ENCODE measurements around the gene POLR2A.

The POLR2A gene

DNA sequence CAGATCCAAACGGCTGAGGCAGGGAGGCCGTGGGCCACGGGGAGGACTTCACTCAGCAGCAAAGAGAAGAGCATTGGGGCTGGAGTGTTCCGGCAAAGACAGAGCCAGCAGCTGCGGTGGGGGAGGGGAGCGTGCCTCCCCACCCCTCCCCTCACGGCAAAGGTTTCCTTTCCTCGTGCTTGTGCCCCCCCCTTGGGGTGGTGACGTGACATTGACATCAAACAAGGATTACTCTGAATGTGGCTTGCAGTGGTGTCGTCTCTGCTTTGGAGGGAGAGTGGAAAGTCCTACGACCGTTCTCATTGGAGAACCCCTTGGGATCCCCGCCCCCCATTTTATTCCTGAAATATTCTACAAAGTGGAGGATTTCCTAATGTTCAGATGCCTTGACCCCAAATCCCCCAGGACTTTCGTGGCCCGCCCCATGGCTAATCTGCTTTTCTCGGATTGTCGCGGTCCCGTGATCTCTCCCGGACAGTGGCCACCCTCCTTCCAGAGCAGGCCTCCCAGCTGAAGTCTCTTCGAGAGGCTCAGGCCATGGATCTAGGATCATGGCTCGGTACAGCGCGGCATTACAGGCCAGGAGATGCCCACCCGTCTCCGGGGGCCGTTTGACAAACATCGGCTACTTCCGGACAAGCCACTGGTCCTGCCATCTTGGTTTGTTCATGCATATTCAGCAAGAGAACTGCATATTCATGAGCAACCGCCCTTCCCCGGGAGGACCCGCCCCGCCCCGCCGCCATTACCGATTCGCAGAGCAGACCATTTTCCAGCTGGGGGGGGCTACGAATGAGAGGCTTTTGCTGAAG is 705 bp upstream of the POLR2A start (continued):
- TF ChIP-seq, protein P1, sequence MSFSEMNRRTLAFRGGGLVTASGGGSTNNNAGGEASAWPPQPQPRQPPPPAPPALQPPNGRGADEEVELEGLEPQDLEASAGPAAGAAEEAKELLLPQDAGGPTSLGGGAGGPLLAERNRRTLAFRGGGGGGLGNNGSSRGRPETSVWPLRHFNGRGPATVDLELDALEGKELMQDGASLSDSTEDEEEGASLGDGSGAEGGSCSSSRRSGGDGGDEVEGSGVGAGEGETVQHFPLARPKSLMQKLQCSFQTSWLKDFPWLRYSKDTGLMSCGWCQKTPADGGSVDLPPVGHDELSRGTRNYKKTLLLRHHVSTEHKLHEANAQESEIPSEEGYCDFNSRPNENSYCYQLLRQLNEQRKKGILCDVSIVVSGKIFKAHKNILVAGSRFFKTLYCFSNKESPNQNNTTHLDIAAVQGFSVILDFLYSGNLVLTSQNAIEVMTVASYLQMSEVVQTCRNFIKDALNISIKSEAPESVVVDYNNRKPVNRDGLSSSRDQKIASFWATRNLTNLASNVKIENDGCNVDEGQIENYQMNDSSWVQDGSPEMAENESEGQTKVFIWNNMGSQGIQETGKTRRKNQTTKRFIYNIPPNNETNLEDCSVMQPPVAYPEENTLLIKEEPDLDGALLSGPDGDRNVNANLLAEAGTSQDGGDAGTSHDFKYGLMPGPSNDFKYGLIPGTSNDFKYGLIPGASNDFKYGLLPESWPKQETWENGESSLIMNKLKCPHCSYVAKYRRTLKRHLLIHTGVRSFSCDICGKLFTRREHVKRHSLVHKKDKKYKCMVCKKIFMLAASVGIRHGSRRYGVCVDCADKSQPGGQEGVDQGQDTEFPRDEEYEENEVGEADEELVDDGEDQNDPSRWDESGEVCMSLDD (tag by site-specific recombination; IDR thresholded peaks at IDR 0.05) = peak; percentile 94
- TF ChIP-seq FEZF1 (tag by site-specific recombination; IDR thresholded peaks at IDR 0.05) (no peak), ZNF114 (tag by site-specific recombination; IDR thresholded peaks at IDR 0.05) (no peak), ZBTB20 (tag by site-specific recombination; IDR thresholded peaks at IDR 0.05) (peak; percentile 45; the same call in 1 of the 2 replicates), ZNF654 (tag by site-specific recombination; IDR thresholded peaks at IDR 0.05; ENCODE audit: low read depth) (0 out of 2 replicates have a peak, but pooled peaks have one; percentile 7), ZNF707 (tag by site-specific recombination; IDR thresholded peaks at IDR 0.05) (no peak), ZNF132 (tag by site-specific recombination; IDR thresholded peaks at IDR 0.05; ENCODE audit: borderline replicate concordance) (no peak), ZSCAN23 (tag by site-specific recombination; IDR thresholded peaks at IDR 0.05) (peak; percentile 32; the same call in 1 of the 2 replicates), ZNF830 (tag by site-specific recombination; IDR thresholded peaks at IDR 0.05; ENCODE audit: low read depth) (no peak), ZNF24 (tag by site-specific recombination; IDR thresholded peaks at IDR 0.05) (peak; percentile 58; the same call in 1 of the 2 replicates), GFI1B (tag by site-specific recombination; IDR thresholded peaks at IDR 0.05) (no peak), ZFP37 (tag by site-specific recombination; IDR thresholded peaks at IDR 0.05) (no peak), BCL11A (tag by site-specific recombination; IDR thresholded peaks at IDR 0.05; ENCODE audit: low read depth) (no peak), ZEB2 (tag by site-specific recombination; IDR thresholded peaks at IDR 0.05) (peak; percentile 50; the same call in 1 of the 2 replicates), YY1 (tag by site-specific recombination; IDR thresholded peaks at IDR 0.05) (peak; percentile 70; the same call in 1 of the 2 replicates), ZNF624 (tag by site-specific recombination; IDR thresholded peaks at IDR 0.05) (no peak), ZNF335 (tag by site-specific recombination; conservative IDR thresholded peaks at IDR 0.05) (peak; percentile 92), ZFP41 (tag by site-specific recombination; IDR thresholded peaks at IDR 0.05; ENCODE audit: borderline replicate concordance) (no peak), ZNF350 (tag by site-specific recombination; IDR thresholded peaks at IDR 0.05) (no peak), KLF9 (tag by site-specific recombination; IDR thresholded peaks at IDR 0.05; ENCODE audit: low read depth) (peak; percentile 64), ZBTB21 (tag by site-specific recombination; IDR thresholded peaks at IDR 0.05) (peak; percentile 99), ZNF2 (tag by site-specific recombination; IDR thresholded peaks at IDR 0.05) (peak; percentile 20; the same call in 1 of the 2 replicates), ZNF16 (tag by site-specific recombination; IDR thresholded peaks at IDR 0.05; ENCODE audit: low read depth) (no peak), ZSCAN16 (tag by site-specific recombination; IDR thresholded peaks at IDR 0.05) (no peak), SALL2 (tag by site-specific recombination; IDR thresholded peaks at IDR 0.05; ENCODE audit: borderline replicate concordance) (no peak), ZBTB17 (tag by site-specific recombination; IDR thresholded peaks at IDR 0.05) (peak; percentile 76)
- TF ChIP-seq, protein P2, sequence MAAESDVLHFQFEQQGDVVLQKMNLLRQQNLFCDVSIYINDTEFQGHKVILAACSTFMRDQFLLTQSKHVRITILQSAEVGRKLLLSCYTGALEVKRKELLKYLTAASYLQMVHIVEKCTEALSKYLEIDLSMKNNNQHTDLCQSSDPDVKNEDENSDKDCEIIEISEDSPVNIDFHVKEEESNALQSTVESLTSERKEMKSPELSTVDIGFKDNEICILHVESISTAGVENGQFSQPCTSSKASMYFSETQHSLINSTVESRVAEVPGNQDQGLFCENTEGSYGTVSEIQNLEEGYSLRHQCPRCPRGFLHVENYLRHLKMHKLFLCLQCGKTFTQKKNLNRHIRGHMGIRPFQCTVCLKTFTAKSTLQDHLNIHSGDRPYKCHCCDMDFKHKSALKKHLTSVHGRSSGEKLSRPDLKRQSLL (tag by site-specific recombination; IDR thresholded peaks at IDR 0.05) = no peak
- TF ChIP-seq, protein P3, sequence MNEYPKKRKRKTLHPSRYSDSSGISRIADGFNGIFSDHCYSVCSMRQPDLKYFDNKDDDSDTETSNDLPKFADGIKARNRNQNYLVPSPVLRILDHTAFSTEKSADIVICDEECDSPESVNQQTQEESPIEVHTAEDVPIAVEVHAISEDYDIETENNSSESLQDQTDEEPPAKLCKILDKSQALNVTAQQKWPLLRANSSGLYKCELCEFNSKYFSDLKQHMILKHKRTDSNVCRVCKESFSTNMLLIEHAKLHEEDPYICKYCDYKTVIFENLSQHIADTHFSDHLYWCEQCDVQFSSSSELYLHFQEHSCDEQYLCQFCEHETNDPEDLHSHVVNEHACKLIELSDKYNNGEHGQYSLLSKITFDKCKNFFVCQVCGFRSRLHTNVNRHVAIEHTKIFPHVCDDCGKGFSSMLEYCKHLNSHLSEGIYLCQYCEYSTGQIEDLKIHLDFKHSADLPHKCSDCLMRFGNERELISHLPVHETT (tag by site-specific recombination; IDR thresholded peaks at IDR 0.05) = peak; percentile 36; the same call in 1 of the 2 replicates
- TF ChIP-seq, protein P4, sequence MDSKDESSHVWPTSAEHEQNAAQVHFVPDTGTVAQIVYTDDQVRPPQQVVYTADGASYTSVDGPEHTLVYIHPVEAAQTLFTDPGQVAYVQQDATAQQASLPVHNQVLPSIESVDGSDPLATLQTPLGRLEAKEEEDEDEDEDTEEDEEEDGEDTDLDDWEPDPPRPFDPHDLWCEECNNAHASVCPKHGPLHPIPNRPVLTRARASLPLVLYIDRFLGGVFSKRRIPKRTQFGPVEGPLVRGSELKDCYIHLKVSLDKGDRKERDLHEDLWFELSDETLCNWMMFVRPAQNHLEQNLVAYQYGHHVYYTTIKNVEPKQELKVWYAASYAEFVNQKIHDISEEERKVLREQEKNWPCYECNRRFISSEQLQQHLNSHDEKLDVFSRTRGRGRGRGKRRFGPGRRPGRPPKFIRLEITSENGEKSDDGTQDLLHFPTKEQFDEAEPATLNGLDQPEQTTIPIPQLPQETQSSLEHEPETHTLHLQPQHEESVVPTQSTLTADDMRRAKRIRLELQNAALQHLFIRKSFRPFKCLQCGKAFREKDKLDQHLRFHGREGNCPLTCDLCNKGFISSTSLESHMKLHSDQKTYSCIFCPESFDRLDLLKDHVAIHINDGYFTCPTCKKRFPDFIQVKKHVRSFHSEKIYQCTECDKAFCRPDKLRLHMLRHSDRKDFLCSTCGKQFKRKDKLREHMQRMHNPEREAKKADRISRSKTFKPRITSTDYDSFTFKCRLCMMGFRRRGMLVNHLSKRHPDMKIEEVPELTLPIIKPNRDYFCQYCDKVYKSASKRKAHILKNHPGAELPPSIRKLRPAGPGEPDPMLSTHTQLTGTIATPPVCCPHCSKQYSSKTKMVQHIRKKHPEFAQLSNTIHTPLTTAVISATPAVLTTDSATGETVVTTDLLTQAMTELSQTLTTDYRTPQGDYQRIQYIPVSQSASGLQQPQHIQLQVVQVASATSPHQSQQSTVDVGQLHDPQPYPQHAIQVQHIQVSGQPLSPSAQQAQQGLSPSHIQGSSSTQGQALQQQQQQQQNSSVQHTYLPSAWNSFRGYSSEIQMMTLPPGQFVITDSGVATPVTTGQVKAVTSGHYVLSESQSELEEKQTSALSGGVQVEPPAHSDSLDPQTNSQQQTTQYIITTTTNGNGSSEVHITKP (tag by site-specific recombination; IDR thresholded peaks at IDR 0.05) = peak; percentile 95
- TF ChIP-seq, protein P5, sequence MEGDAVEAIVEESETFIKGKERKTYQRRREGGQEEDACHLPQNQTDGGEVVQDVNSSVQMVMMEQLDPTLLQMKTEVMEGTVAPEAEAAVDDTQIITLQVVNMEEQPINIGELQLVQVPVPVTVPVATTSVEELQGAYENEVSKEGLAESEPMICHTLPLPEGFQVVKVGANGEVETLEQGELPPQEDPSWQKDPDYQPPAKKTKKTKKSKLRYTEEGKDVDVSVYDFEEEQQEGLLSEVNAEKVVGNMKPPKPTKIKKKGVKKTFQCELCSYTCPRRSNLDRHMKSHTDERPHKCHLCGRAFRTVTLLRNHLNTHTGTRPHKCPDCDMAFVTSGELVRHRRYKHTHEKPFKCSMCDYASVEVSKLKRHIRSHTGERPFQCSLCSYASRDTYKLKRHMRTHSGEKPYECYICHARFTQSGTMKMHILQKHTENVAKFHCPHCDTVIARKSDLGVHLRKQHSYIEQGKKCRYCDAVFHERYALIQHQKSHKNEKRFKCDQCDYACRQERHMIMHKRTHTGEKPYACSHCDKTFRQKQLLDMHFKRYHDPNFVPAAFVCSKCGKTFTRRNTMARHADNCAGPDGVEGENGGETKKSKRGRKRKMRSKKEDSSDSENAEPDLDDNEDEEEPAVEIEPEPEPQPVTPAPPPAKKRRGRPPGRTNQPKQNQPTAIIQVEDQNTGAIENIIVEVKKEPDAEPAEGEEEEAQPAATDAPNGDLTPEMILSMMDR (tag by site-specific recombination; IDR thresholded peaks at IDR 0.05) = peak; percentile 83

All from HEK293 (cell line).